ENCODE data around the gene PNKP.

DNA sequence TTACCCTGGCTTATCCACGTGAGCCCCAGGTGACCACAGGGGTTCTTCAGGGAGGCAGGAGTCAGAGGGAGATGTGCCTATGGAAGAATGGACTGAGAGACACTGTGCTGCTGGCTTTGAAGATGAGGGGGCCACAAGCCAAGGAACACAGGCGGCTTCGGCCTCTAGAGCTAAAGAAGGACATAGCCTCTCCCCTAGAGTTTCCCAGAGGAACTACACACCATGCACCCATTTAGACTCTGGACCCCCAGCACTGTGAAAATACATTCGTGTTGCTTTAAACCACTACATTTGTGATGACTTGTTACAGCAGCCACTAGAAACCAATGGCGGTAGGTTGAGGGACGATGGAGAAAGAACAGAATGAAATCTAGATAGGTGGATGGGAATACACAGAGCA, 47.9 kb upstream of the PNKP start:
- TF ChIP-seq CTCF (conservative IDR thresholded peaks at IDR 0.05 in 1 of 2, IDR thresholded peaks at IDR 0.05 in 1 of 2; ENCODE audit: extremely low read depth in 1 of 2, insufficient read depth in 1 of 2, low read depth in 1 of 2, low read length in 2 of 2) (peak in 1 of 2 donors; percentile 22), EZH2 (IDR thresholded peaks at IDR 0.05; ENCODE audit: borderline replicate concordance, low read length) (no peak)
